ENCODE data around the gene NMD3.
"Not testable (repeated sequence)": the region's sequence is repeated elsewhere in the genome, so short reads cannot be mapped to it uniquely, and the experiment has no call there.

NMD3 gene

GRCh38 chr3:161220850-161221753, at the start of gene NMD3:
TSS of gene NMD3 (plus strand) at chr3:161221311. CDS start at chr3:161222014, 703 bp downstream.
- peak; percentile 93 for DNase-seq

- peak; percentile 5 for DNase-seq
Observed at GRCh38 chr3:161171639-161172552, 49.2 kb upstream of the NMD3 start.

GRCh38 chr3:161175506-161175905, 45.6 kb upstream of the NMD3 start:
- no peak for DNase-seq

- DNase-seq = no peak
Observed at GRCh38 chr3:161177991-161178390, 43.1 kb upstream of the NMD3 start.

GRCh38 chr3:161181371-161181770, 39.7 kb upstream of the NMD3 start:
- not testable (repeated sequence) for DNase-seq

GRCh38 chr3:161187046-161187445, 34.1 kb upstream of the NMD3 start:
- DNase-seq = peak; percentile 30

- no peak for DNase-seq
Observed at GRCh38 chr3:161197855-161198850, 23.0 kb upstream of the NMD3 start.

- DNase-seq = peak; percentile 2
Observed at GRCh38 chr3:161199926-161200325, 21.2 kb upstream of the NMD3 start.

GRCh38 chr3:161203485-161204098, 17.5 kb upstream of the NMD3 start:
- no peak for DNase-seq

GRCh38 chr3:161208931-161209330, 12.2 kb upstream of the NMD3 start:
- peak; percentile 37 for DNase-seq

- DNase-seq = no peak
Observed at GRCh38 chr3:161212171-161212771, 8.8 kb upstream of the NMD3 start.

GRCh38 chr3:161212906-161213305, 8.2 kb upstream of the NMD3 start:
- DNase-seq = no peak

- no peak for DNase-seq
Observed at GRCh38 chr3:161213644-161214043, 7.5 kb upstream of the NMD3 start.

GRCh38 chr3:161215185-161215584, 5.9 kb upstream of the NMD3 start:
- no peak for DNase-seq

- DNase-seq = no peak
Observed at GRCh38 chr3:161217496-161217895, 3.6 kb upstream of the NMD3 start.

- DNase-seq = no peak
Observed at GRCh38 chr3:161219495-161219894, 1.6 kb upstream of the NMD3 start.

- peak; percentile 27 for DNase-seq
Observed at GRCh38 chr3:161221806-161222600, 892 bp downstream of the NMD3 start.

GRCh38 chr3:161222662-161223061, 1.6 kb downstream of the NMD3 start:
- peak; percentile 18 for DNase-seq

GRCh38 chr3:161224786-161225185, 3.7 kb downstream of the NMD3 start:
- no peak for DNase-seq

GRCh38 chr3:161230621-161231171, 9.6 kb downstream of the NMD3 start:
- DNase-seq = no peak

Measured in OCI-M1 (cell line).